ENCODE measurements around the gene FAM131A.

The FAM131A gene

GRCh38 chr3:184307915-184308314 is 29.5 kb upstream of the FAM131A start:
- Mint-ChIP-seq H3K4me3 (no peak overlapping the region), H3K27ac (no peak overlapping the region), H3K9me3 (no peaks in the 10 kb centered on the region), H3K4me1 (peaks cover 2% of the 10 kb centered on the region), H3K27me3 (no peaks in the 10 kb centered on the region), H3K36me3 (peaks cover 37% of the 10 kb centered on the region)
- DNase-seq (ENCODE audit: low spot score in 2 of 2) (no peak), ATAC-seq (ENCODE audit: low read depth) (no peak)

DNA sequence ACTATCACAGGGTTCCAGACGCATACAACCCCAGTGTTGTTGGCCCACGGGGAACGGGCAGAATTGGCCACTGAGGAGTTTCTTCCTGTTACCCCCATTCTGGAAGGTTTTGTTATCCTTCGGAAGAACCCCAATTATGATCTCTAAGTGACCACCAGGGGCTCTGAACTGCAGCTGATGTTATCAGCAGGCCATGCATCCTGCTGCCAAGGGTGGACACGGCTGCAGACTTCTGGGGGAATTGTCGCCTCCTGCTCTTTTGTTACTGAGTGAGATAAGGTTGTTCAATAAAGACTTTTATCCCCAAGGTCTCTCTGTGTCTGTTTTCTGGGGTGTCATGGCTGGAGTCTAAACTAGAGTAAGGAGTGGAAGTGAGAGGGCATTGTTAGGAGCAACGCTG is 28.7 kb upstream of the FAM131A start:
- peaks cover 30% of the 10 kb centered on the region for H3K36me3 Mint-ChIP-seq
- no peak overlapping the region for H3K27ac Mint-ChIP-seq
- H3K9me3 Mint-ChIP-seq = no peaks in the 10 kb centered on the region
- DNase-seq (ENCODE audit: low spot score in 2 of 2) (no peak), ATAC-seq (ENCODE audit: low read depth) (no peak)
- H3K27me3 Mint-ChIP-seq = no peaks in the 10 kb centered on the region
- H3K4me1 Mint-ChIP-seq = peaks cover 2% of the 10 kb centered on the region
- H3K4me3 Mint-ChIP-seq = no peak overlapping the region

DNA sequence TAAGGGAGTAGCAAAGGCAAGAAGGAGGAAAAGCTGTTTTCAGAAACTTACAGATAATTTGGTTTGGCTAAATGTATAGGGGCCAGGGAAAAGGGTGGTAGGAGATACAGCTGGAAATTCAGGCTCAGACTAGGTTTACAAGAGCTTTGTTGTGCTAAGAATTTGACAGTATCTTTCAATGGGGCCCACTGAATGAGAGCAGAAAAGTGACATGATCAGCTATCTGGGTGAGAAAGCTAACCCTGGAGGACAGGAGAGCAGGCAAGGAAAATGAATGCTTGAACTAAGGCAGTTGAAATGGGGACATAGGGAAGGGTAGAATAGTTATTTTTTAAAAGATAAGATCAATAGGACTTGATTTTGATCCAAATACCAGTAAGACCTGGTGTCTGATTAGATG is 25.8 kb upstream of the FAM131A start:
- Mint-ChIP-seq H3K36me3 (peaks cover 16% of the 10 kb centered on the region), H3K27me3 (no peaks in the 10 kb centered on the region), H3K4me1 (peaks cover 5% of the 10 kb centered on the region), H3K4me3 (no peak overlapping the region), H3K27ac (no peak overlapping the region), H3K9me3 (no peaks in the 10 kb centered on the region)
- DNase-seq (ENCODE audit: low spot score in 2 of 2) (no peak), ATAC-seq (ENCODE audit: low read depth) (no peak)

GRCh38 chr3:184314363-184314699 is 23.1 kb upstream of the FAM131A start, which contains the start of gene EIF4G1:
TSS of gene EIF4G1 (plus strand) at chr3:184314606. CDS start at chr3:184315797, 1,191 bp downstream.
- peak within 1 kb of the TSS; percentile 84 for H3K27ac Mint-ChIP-seq
- H3K27me3 Mint-ChIP-seq = no peaks in the 10 kb centered on the region
- H3K4me1 Mint-ChIP-seq = peaks cover 20% of the 10 kb centered on the region
- H3K4me3 Mint-ChIP-seq = peak within 1 kb of the TSS; percentile 82
- H3K36me3 Mint-ChIP-seq = peaks cover 7% of the 10 kb centered on the region
- peak; percentile 87 for ATAC-seq (ENCODE audit: low read depth)
- peak; percentile 85 to 88 for DNase-seq (ENCODE audit: low spot score in 2 of 2)
- H3K9me3 Mint-ChIP-seq = no peaks in the 10 kb centered on the region

DNA sequence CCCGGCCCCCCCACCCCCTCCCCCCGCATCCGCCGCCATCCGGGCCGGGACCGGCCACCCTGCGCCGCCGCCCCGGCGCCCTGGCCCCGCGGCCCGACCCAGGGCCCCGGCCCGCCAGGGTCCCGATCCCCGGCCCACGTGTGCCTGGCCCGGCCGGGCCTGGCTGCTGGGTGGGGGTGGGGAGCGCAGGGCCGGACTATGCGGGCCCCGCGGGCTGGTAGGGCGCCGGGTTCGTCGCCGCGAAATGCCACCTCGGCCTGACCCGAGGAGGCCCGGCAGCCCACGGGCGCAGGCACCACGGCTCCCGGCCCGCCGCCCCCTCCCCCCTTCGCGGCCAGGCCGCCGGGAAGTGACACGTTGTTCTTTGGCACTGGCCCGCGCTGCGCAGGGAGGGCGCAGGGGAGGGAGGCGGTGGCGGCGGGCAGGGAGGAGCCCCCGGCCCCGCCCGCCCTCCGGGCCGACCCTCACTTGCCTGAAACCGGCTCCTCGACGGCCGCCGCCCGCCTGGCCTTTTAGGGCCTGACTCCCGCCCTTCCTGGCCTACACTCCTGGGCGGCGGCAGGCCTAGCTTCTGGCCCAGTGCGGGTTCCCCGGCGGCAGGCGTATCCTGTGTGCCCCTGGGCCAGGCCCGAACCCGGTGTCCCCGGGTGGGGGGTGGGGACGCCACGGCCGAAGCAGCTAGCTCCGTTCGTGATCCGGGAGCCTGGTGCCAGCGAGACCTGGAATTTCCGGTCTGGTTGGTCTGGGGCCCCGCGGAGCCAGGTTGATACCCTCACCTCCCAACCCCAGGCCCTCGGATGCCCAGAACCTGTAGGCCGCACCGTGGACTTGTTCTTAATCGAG is 22.5 kb upstream of the FAM131A start:
- H3K4me3 Mint-ChIP-seq = peak overlapping the region; percentile 82
- H3K36me3 Mint-ChIP-seq = peaks cover 8% of the 10 kb centered on the region
- no peaks in the 10 kb centered on the region for H3K9me3 Mint-ChIP-seq
- no peaks in the 10 kb centered on the region for H3K27me3 Mint-ChIP-seq
- peaks cover 24% of the 10 kb centered on the region for H3K4me1 Mint-ChIP-seq
- DNase-seq (ENCODE audit: low spot score in 2 of 2) (peak; percentile 54 to 63), ATAC-seq (ENCODE audit: low read depth) (peak; percentile 46)
- peak overlapping the region; percentile 84 for H3K27ac Mint-ChIP-seq

GRCh38 chr3:184315543-184315867 is 21.9 kb upstream of the FAM131A start:
- Mint-ChIP-seq H3K9me3 (no peaks in the 10 kb centered on the region), H3K4me3 (peak overlapping the region; percentile 80), H3K27me3 (no peaks in the 10 kb centered on the region), H3K4me1 (peaks cover 24% of the 10 kb centered on the region), H3K36me3 (peaks cover 7% of the 10 kb centered on the region), H3K27ac (peak overlapping the region; percentile 78)
- no peak for DNase-seq (ENCODE audit: low spot score in 2 of 2)
- ATAC-seq (ENCODE audit: low read depth) = no peak

- peak overlapping the region; percentile 78 for H3K27ac Mint-ChIP-seq
- H3K9me3 Mint-ChIP-seq = no peaks in the 10 kb centered on the region
- DNase-seq (ENCODE audit: low spot score in 2 of 2) = no peak
- H3K4me1 Mint-ChIP-seq = peaks cover 24% of the 10 kb centered on the region
- no peak for ATAC-seq (ENCODE audit: low read depth)
- peak overlapping the region; percentile 80 for H3K4me3 Mint-ChIP-seq
- peaks cover 11% of the 10 kb centered on the region for H3K36me3 Mint-ChIP-seq
- H3K27me3 Mint-ChIP-seq = no peaks in the 10 kb centered on the region
Measured at GRCh38 chr3:184315871-184316661, 21.3 kb upstream of the FAM131A start.

DNA sequence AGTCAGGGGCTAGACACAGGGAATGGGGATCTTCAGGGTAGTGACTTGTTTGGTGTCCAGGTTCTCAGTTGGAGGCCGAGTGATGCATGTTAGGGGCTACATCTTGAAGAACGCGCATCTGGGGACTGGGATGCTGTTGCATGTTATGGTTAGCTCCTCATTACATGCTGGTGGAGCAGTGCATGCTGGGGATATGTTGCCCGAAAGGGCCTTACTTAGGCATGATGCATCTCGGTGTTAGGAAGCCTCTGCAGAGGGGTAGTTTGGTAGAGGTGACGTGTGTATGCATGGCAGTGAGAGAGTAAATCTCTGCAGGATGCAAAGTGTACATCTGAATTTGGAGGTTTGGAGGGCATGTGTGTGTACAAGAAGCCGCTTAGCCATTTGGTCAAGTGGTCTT is 20.6 kb upstream of the FAM131A start:
- H3K4me3 Mint-ChIP-seq = peak overlapping the region; percentile 80
- DNase-seq (ENCODE audit: low spot score in 2 of 2) (no peak), ATAC-seq (ENCODE audit: low read depth) (no peak)
- H3K27me3 Mint-ChIP-seq = no peaks in the 10 kb centered on the region
- peaks cover 24% of the 10 kb centered on the region for H3K4me1 Mint-ChIP-seq
- H3K9me3 Mint-ChIP-seq = no peaks in the 10 kb centered on the region
- H3K27ac Mint-ChIP-seq = peak overlapping the region; percentile 78
- peaks cover 18% of the 10 kb centered on the region for H3K36me3 Mint-ChIP-seq

DNA sequence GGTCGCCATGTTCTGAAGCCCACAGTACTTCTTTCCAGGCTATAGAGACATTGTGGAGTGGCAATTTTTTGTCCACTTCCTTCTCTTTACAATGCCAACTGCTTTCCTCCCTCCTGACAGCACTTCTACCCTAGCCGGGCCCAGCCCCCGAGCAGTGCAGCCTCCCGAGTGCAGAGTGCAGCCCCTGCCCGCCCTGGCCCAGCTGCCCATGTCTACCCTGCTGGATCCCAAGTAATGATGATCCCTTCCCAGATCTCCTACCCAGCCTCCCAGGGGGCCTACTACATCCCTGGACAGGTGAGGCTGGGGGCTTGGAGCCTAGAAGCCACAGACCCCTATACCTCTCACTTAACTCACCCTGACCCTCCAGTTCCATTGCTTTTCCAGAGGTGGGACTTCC is 20.2 kb upstream of the FAM131A start:
- Mint-ChIP-seq H3K9me3 (no peaks in the 10 kb centered on the region), H3K4me3 (no peak overlapping the region), H3K27ac (peak overlapping the region; percentile 9), H3K4me1 (peaks cover 24% of the 10 kb centered on the region), H3K36me3 (peaks cover 20% of the 10 kb centered on the region), H3K27me3 (no peaks in the 10 kb centered on the region)
- ATAC-seq (ENCODE audit: low read depth) = no peak
- no peak for DNase-seq (ENCODE audit: low spot score in 2 of 2)

- Mint-ChIP-seq H3K4me3 (no peak overlapping the region), H3K9me3 (no peaks in the 10 kb centered on the region), H3K4me1 (peaks cover 24% of the 10 kb centered on the region), H3K36me3 (peaks cover 39% of the 10 kb centered on the region), H3K27ac (no peak overlapping the region), H3K27me3 (no peaks in the 10 kb centered on the region)
- DNase-seq (ENCODE audit: low spot score in 2 of 2) = no peak
- no peak for ATAC-seq (ENCODE audit: low read depth)
Measured at GRCh38 chr3:184320104-184320445, 17.3 kb upstream of the FAM131A start.

DNA sequence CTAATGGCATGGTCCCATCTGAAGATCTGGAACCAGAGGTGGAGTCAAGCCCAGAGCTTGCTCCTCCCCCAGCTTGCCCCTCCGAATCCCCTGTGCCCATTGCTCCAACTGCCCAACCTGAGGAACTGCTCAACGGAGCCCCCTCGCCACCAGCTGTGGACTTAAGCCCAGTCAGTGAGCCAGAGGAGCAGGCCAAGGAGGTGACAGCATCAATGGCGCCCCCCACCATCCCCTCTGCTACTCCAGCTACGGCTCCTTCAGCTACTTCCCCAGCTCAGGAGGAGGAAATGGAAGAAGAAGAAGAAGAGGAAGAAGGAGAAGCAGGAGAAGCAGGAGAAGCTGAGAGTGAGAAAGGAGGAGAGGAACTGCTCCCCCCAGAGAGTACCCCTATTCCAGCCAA is 15.7 kb upstream of the FAM131A start:
- DNase-seq (ENCODE audit: low spot score in 2 of 2) = no peak
- H3K36me3 Mint-ChIP-seq = peaks cover 47% of the 10 kb centered on the region
- ATAC-seq (ENCODE audit: low read depth) = no peak
- peaks cover 19% of the 10 kb centered on the region for H3K4me1 Mint-ChIP-seq
- no peaks in the 10 kb centered on the region for H3K27me3 Mint-ChIP-seq
- no peak overlapping the region for H3K4me3 Mint-ChIP-seq
- no peak overlapping the region for H3K27ac Mint-ChIP-seq
- no peaks in the 10 kb centered on the region for H3K9me3 Mint-ChIP-seq

GRCh38 chr3:184322731-184323487 is 14.5 kb upstream of the FAM131A start:
- H3K9me3 Mint-ChIP-seq = no peaks in the 10 kb centered on the region
- peaks cover 55% of the 10 kb centered on the region for H3K36me3 Mint-ChIP-seq
- ATAC-seq (ENCODE audit: low read depth) (no peak), DNase-seq (ENCODE audit: low spot score in 2 of 2) (no peak)
- no peak overlapping the region for H3K27ac Mint-ChIP-seq
- no peak overlapping the region for H3K4me3 Mint-ChIP-seq
- H3K4me1 Mint-ChIP-seq = peaks cover 8% of the 10 kb centered on the region
- H3K27me3 Mint-ChIP-seq = no peaks in the 10 kb centered on the region

DNA sequence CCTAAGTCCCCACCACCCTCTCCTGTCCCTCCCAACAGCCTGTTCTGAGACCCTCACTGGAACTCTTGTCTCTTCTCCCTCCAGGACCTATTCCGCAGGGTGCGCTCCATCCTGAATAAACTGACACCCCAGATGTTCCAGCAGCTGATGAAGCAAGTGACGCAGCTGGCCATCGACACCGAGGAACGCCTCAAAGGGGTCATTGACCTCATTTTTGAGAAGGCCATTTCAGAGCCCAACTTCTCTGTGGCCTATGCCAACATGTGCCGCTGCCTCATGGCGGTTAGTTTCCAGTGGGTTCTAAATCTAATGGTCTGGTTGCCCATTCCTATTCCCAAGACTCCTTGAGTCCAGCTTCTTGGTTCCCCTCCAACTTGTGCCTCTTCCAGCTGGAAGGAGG is 13.7 kb upstream of the FAM131A start:
- ATAC-seq (ENCODE audit: low read depth) = no peak
- no peak overlapping the region for H3K4me3 Mint-ChIP-seq
- no peaks in the 10 kb centered on the region for H3K9me3 Mint-ChIP-seq
- peaks cover 59% of the 10 kb centered on the region for H3K36me3 Mint-ChIP-seq
- no peak overlapping the region for H3K27ac Mint-ChIP-seq
- H3K4me1 Mint-ChIP-seq = peaks cover 8% of the 10 kb centered on the region
- H3K27me3 Mint-ChIP-seq = no peaks in the 10 kb centered on the region
- DNase-seq (ENCODE audit: low spot score in 2 of 2) = no peak

GRCh38 chr3:184325269-184325668 is 12.1 kb upstream of the FAM131A start:
- H3K27ac Mint-ChIP-seq = peak overlapping the region; percentile 33
- no peak for DNase-seq (ENCODE audit: low spot score in 2 of 2)
- no peaks in the 10 kb centered on the region for H3K9me3 Mint-ChIP-seq
- no peak for ATAC-seq (ENCODE audit: low read depth)
- H3K4me1 Mint-ChIP-seq = no peaks in the 10 kb centered on the region
- no peaks in the 10 kb centered on the region for H3K27me3 Mint-ChIP-seq
- no peak overlapping the region for H3K4me3 Mint-ChIP-seq
- peaks cover 63% of the 10 kb centered on the region for H3K36me3 Mint-ChIP-seq

All from memory B cell (primary cell).